COLO668 (cell line): ENCODE data around the gene NTSR2.

Source experiments
- DNase-seq: peaks from one replicate; lab custom pipeline; 2025; ENCODE audit not compliant: unreplicated experiment; lab: John Stamatoyannopoulos, UW

Gene NTSR2

GRCh38 chr2:11699686-11700670 lies 30.0 kb upstream of the NTSR2 start:
- DNase-seq = no peak

- no peak for DNase-seq
Observed at GRCh38 chr2:11698009-11698922, 28.3 kb upstream of the NTSR2 start.

- DNase-seq = no peak
Observed at GRCh38 chr2:11697103-11697871, 27.3 kb upstream of the NTSR2 start.

- no peak for DNase-seq
Observed at GRCh38 chr2:11696736-11697102, 26.7 kb upstream of the NTSR2 start.

GRCh38 chr2:11695576-11695975 lies 25.6 kb upstream of the NTSR2 start:
- no peak for DNase-seq

GRCh38 chr2:11692966-11693521 lies 23.0 kb upstream of the NTSR2 start:
- DNase-seq = peak; percentile 55

GRCh38 chr2:11691076-11691660 lies 21.2 kb upstream of the NTSR2 start:
- no peak for DNase-seq

GRCh38 chr2:11688222-11689069 lies 18.5 kb upstream of the NTSR2 start:
- DNase-seq = peak; percentile 46

GRCh38 chr2:11687736-11688135 lies 17.7 kb upstream of the NTSR2 start:
- DNase-seq = no peak

- no peak for DNase-seq
Observed at GRCh38 chr2:11685906-11686470, 16.0 kb upstream of the NTSR2 start.

- no peak for DNase-seq
Observed at GRCh38 chr2:11684894-11685460, 15.0 kb upstream of the NTSR2 start.

GRCh38 chr2:11683966-11684365 lies 14.0 kb upstream of the NTSR2 start:
- DNase-seq = no peak

- DNase-seq = peak; percentile 38
Observed at GRCh38 chr2:11683476-11683875, 13.5 kb upstream of the NTSR2 start.

GRCh38 chr2:11682590-11682915 lies 12.6 kb upstream of the NTSR2 start:
- DNase-seq = no peak

GRCh38 chr2:11681722-11682589 lies 12.0 kb upstream of the NTSR2 start:
- DNase-seq = peak; percentile 64

GRCh38 chr2:11680901-11681721 lies 11.1 kb upstream of the NTSR2 start:
- no peak for DNase-seq
